Epidermal melanocyte (primary cell): ENCODE results near the gene INTS4.
A peak's percentile ranks its signal among the peaks of the same experiment; 100 is the strongest.
"Not testable (repeated sequence)": the region's sequence is repeated elsewhere in the genome, so short reads cannot be mapped to it uniquely, and the experiment has no call there.

Experiments used
- DNase-seq: peaks from one replicate; pipeline ENCODE4 v3.0.0; 2011; ENCODE audit warnings: low spot score; ENCODE audit not compliant: insufficient read length

Gene INTS4

GRCh38 chr11:78022397-78023396 lies 28.2 kb upstream of the INTS4 start, which contains the start of gene KCTD14:
KCTD14 (minus strand) TSS chr11:78023276; CDS start chr11:78023249, 27 bp downstream.
- DNase-seq, result no peak

- no peak for DNase-seq
Measured at GRCh38 chr11:78021611-78022010, 27.1 kb upstream of the INTS4 start.

DNA sequence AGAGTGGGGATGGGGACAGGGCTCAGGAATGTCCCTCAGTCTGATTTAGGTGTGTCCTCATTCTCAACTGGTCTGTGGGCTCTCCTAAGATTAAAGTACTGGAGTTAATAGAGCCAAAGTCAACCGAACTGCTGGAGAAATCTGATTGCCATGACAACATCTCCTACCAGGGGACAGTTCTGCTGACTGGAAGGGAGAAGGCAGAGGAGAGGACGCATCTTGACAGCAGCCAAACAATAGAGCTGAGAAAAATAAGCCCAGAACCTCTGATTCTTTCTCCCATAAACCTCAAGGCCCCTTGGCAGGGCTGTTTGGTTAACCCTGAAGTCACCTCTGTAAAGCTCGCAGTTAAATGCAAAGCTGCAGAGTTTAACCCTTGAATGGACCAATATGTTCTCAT lies 25.8 kb upstream of the INTS4 start:
- DNase-seq, result no peak

GRCh38 chr11:78019808-78020207 lies 25.3 kb upstream of the INTS4 start:
- DNase-seq, result no peak

DNA sequence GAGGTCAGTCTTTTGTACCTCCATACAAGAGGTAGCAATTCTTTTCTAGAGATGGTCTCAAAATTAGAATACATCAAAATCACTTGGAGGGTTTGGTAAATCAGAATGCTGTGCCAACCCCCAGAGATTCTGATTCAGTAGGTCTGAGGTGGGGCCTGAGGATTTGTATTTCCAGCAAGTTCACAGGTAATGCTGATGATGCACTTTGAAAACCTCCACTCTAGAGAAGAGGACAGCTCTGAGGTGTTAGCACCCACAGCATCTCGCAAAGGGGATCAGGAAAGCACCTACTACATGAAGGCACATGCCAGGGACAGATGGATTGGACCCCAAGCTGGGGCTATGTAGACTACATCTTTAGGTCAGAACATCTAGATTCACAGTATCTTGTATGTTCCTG lies 21.4 kb upstream of the INTS4 start:
- no peak for DNase-seq

DNA sequence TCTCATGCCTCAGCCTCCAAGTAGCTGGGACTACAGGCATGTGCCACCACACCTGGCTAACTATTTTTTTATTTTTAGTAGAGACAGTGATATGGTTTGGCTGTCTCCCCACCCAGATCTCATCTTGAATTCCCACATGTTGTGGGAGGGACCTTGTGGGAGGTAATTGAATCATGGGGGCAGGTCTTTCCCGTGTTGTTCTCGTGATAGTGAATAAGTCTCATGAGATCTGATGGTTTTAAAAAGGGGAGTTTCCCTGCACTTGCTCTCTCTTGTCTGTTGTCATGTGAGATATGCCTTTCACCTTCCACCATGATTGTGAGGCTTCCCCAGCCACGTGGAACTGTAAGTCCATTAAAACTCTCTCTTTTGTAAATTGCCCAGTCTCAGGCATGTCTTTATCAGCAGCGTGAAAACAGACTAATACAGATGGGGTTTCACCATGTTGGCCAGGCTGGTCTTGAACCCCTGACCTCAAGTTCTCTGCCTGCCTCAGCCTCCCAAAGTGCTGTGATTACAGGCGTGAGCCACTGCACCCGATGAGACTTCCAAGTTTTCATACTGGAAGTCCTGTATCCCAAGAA lies 20.6 kb upstream of the INTS4 start:
- not testable (repeated sequence) for DNase-seq

- no peak for DNase-seq
Measured at GRCh38 chr11:78011301-78011700, 16.8 kb upstream of the INTS4 start.

- DNase-seq, result no peak
Measured at GRCh38 chr11:78010755-78011154, 16.3 kb upstream of the INTS4 start.

DNA sequence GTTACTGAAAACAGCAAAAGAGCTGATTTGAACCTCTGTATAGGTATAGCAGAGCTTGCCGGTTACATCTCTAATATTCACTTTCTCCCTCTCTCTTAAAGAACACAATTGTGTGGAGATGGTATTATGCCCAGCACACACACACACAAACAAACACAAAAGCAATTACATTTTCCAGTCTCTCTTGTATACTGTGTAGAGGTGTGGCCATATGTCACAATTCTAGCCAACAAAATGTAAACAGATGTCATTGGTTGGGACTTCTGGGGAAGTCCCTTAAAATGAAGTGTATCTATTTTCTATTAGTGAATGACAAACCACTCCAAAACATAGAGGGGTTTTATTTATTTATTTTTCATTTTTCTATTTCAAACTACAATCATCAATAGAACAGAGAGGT lies 15.8 kb upstream of the INTS4 start:
- no peak for DNase-seq

- DNase-seq, result no peak
Measured at GRCh38 chr11:78009062-78009461, 14.6 kb upstream of the INTS4 start.

DNA sequence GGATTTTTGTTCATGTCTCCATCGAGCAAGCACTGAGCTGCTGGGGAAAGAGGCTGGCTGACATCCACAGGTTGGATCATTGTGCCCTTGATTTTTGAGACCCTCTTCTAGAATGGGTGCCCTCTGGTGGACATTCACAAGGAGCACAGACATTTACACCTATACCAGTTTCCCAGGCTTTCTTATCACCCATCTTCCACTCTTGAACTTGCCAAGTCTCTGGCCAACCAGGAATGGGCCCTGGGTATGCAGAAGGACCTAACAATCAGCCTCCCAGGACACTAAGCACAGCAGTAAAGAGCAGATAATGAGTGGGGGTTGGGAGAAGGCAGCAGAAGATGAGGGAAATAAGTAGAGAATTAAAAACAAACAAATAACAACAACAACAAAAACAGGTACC lies 5.7 kb upstream of the INTS4 start:
- DNase-seq, result no peak

GRCh38 chr11:77999446-78000030 lies 5.1 kb upstream of the INTS4 start:
- DNase-seq, result no peak

GRCh38 chr11:77993902-77994301 lies 566 bp downstream of the INTS4 start:
- no peak for DNase-seq

DNA sequence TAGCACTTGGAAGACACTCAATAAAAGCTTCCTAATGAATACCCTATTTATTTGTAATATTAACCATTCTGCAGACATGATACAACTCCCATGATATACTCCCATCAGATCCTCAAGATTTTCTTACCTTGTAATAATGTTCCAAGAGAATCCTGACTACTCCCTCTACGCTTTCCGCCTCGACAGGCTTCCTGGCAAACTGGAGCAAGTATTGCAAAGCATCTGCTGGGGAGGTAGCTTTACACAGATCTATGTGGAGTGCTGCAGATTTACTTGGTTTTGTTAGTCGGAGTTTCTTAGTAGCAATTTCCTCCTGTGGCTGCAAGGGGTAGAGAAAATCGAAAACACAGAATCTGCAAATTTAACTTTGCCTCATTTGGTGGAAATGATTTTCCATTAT lies 3.5 kb downstream of the INTS4 start:
- no peak for DNase-seq

DNA sequence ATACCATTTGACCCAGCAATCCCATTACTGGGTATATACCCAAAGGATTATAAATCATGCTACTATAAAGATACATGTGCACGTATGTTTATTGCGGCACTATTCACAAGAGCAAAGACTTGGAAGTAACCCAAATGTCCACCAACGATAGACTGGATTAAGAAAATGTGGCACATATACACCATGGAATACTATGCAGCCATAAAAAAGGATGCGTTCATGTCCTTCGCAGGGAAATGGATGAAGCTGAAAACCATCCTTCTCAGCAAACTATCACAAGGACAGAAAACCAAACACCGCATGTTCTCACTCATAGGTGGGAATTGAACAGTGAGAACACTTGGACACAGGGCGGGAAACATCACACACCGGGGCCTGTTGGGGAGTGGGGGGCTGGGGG lies 8.0 kb downstream of the INTS4 start:
- not testable (repeated sequence) for DNase-seq

- no peak for DNase-seq
Measured at GRCh38 chr11:77981346-77981947, 13.0 kb downstream of the INTS4 start.

DNA sequence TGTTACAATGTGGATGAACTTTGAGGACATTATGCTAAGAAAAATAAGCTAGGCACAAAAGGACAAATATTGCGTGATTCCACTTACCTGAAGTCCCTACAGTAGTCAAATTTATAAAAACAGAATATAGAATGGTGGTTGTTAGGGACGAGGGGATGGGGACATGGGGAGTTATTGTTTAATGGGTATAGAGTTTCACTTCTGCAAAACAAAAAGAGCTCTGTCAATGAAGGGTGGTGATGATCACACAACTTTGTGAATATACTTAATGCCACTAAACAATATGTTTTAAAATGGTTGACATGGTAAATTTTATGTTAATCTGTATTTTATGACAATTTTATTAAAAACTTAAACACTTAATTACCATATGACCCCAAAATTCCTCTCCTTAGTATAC lies 26.1 kb downstream of the INTS4 start:
- no peak for DNase-seq

GRCh38 chr11:77967753-77968152 lies 26.7 kb downstream of the INTS4 start:
- DNase-seq, result no peak

DNA sequence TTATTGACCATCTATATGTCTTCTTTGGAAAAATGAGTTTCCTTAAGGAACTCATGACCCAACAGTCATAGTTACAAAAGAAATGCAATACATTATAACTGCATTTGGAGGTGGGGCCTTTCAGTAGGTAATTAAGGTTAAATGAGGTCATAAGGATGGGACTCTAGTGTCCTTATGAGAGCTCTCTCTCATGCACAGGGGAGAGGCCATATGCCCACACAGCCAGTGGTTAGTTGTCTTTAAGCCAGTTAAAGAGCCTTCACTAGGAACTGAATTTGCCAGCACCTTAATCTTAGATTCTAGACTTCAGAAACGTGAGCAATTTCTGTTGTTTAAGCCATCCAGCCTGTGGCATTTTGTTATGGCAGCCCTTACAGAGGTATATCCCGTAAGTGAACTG lies 27.3 kb downstream of the INTS4 start:
- DNase-seq, result no peak

- peak; percentile 16 for DNase-seq
Measured at GRCh38 chr11:77966338-77966737, 28.1 kb downstream of the INTS4 start.

DNA sequence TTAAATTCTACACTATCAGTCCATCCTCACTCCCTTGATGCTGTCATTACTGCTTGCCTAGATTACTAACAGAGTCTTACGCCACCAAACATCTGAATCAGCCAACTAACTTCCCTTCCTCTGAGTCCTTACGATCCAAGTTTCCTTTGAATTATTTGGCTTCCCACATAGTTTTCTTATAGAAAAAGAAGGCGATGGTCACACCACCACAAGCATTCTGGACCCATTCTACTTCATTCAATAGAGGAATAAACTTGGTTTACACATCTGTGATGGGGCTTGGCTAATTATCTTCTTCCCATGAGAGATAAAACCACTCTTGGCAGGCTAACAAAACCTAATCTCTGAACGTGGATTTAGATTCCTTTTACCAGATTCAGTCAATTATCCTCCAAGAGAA lies 35.0 kb downstream of the INTS4 start:
- no peak for DNase-seq
